DOHH2 (cell line): ENCODE measurements around the gene BRINP1.

ENCODE experiments used
- EZH2phosphoT487 ChIP-seq: fragments of 200-600 bp; sonication (generic); IDR thresholded peaks from 2 replicates; pipeline ENCODE4 v1.6.1; 2017; ENCODE audit warnings: borderline replicate concordance, mild to moderate bottlenecking, antibody characterized with exemption, low read length, moderate library complexity, mixed read lengths
- TF ChIP-seq, protein P1 (sequence below): fragments of 200-600 bp; sonication (generic); IDR thresholded peaks from one replicate; pipeline ENCODE4 v1.5.1; 2014; ENCODE audit warnings: antibody characterized with exemption, mild to moderate bottlenecking, low read depth, low read length; ENCODE audit not compliant: poor library complexity, severe bottlenecking

DNA sequence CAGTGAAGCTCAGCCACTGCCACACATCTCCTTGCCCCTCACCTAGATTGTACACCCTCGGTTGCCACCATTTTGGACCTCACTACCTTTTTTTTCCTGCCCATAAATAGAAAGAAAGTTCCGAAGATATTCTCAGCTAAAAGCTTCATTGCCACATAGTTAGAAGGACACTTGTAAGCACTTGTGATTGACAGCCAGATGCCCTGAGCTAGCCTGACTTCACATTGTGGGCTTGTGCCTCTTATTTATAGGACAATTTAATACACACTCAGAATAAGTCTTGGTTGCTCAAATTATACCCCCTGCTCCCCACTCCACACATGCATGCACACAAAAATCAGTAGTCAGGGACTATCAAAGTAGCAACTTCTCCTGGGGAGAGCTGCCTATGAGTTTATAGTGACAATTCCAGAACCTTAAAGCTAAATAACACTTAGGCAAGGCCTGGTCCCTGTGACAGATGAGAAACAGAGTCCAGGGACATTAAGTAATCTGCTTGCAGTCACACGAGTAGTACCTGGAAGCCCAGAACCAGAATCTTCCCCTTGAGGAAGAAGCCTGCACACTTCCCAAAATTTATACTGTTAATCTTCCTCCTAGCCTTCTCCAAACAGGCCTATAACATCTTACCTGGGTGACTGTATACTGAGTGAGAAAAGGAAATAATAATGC, 184.8 kb downstream of the BRINP1 start:
- TF ChIP-seq, protein P1, sequence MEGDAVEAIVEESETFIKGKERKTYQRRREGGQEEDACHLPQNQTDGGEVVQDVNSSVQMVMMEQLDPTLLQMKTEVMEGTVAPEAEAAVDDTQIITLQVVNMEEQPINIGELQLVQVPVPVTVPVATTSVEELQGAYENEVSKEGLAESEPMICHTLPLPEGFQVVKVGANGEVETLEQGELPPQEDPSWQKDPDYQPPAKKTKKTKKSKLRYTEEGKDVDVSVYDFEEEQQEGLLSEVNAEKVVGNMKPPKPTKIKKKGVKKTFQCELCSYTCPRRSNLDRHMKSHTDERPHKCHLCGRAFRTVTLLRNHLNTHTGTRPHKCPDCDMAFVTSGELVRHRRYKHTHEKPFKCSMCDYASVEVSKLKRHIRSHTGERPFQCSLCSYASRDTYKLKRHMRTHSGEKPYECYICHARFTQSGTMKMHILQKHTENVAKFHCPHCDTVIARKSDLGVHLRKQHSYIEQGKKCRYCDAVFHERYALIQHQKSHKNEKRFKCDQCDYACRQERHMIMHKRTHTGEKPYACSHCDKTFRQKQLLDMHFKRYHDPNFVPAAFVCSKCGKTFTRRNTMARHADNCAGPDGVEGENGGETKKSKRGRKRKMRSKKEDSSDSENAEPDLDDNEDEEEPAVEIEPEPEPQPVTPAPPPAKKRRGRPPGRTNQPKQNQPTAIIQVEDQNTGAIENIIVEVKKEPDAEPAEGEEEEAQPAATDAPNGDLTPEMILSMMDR, result no peak
- no peak for TF ChIP-seq EZH2phosphoT487
